ENCODE measurements around the gene PSMB1. TPM values are rescaled to one million over a fixed set of nuclear protein-coding genes. Genes with fewer than 3 reads are reported as not detected.
"Not testable (repeated sequence)": the region's sequence is repeated elsewhere in the genome, so short reads cannot be mapped to it uniquely, and the experiment has no call there.

PSMB1 gene
- total RNA-seq, 1 donor = 208 TPM

DNA sequence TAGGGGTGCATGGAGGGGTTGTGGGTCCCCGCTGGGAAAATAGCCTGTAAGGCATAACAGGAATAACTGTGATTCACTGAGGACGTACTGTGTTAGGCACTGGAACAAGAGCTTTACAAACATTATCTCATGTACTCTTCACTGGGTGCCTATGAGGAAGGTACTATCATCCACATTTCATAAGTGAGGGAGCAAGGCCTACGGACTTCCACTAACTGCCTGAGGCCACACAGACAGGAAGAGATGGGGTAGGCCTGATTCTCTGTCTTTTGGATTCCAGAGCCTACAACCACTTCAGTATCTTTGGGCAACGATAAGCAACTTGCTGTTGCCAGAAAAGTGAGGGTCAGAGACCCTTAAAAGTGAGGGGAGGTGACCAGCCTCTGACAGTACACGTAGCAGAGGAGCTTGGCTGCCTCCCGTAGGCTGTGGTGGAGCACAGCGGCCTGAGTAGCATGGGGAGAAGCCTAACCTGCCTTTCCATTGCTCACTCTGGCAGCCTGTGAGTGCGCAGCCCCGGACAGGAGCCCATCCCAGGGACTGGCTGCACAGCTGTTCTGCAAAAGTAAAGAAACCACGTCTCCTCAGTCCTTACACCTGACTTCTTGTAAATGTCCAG is 30.4 kb downstream of the PSMB1 start:
- Histone ChIP-seq H3K9me3 (ENCODE audit: low read depth, low read length) (no peaks in the 10 kb centered on the region), H3K27me3 (ENCODE audit: insufficient read depth, low read length) (peaks cover 13% of the 10 kb centered on the region), H3K4me1 (ENCODE audit: insufficient read depth, low read length) (peaks cover 5% of the 10 kb centered on the region), H3K4me3 (ENCODE audit: low read length) (no peak overlapping the region)

DNA sequence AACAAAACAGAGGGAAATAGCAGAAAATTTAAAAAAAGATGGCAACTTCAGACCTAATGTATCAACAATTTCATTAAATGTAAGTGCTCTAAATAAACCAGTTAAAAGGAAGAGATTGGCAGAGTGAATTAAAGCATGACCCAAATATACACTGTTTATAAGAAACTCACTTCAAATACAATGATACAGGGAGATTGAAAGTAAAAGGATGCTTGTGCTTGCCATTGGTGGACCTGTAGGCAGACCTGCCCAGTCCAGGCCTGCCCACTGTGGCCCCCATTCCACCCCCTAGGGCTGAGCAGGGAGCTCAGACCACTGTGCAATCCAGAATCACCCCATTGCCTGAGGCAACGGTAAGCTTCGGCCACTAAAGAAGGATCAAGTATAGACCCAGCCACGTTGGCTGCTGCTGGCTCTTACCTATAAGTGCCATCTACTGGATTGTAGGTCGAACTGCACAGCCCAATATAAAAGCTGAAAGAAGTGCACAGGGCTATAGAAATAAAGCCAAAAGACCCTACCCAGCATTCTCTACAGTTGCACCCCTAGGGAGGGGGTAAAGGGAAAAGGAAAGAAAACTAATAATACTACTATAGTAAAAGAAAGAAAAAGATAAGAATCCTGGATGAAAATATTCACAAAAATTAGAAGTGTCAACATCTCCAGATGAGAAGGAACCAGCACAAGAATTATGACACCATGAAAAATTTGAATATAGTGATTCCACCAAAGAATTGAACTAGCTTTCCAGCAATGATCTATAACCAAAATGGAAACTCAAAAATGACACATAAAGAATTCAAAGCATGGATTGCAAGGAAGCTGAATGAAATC is 36.1 kb downstream of the PSMB1 start:
- no peak overlapping the region for H3K4me3 ChIP-seq (ENCODE audit: low read length)

DNA sequence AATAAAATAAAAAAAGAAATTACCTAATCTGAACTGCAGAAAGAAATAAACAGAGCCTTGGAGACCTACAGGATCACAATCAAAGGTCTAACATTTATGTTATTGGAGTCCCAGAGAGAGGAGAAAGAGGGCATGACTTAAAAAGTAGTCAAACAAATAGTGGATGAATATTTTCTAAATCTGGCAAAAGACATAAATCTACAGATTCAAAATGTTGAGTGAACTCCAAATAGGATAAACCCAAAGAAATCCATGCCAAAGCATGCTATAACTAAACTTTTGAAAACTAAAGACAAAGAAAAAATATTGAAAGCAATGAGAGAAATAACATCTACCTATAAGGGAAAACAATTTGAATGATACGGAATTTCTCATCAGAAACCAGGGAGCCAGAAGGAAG is 38.2 kb downstream of the PSMB1 start:
- H3K9me3 ChIP-seq (ENCODE audit: low read depth, low read length) = no peaks in the 10 kb centered on the region
- H3K27me3 ChIP-seq (ENCODE audit: insufficient read depth, low read length) = peaks cover 21% of the 10 kb centered on the region
- H3K4me3 ChIP-seq (ENCODE audit: low read length) = no peak overlapping the region

More for the DNA sequence above, 36.1 kb downstream of the PSMB1 start:
- peaks cover 3% of the 10 kb centered on the region for H3K4me1 ChIP-seq (ENCODE audit: insufficient read depth, low read length)
- H3K27me3 ChIP-seq (ENCODE audit: insufficient read depth, low read length) = peaks cover 21% of the 10 kb centered on the region
- no peaks in the 10 kb centered on the region for H3K9me3 ChIP-seq (ENCODE audit: low read depth, low read length)

DNA sequence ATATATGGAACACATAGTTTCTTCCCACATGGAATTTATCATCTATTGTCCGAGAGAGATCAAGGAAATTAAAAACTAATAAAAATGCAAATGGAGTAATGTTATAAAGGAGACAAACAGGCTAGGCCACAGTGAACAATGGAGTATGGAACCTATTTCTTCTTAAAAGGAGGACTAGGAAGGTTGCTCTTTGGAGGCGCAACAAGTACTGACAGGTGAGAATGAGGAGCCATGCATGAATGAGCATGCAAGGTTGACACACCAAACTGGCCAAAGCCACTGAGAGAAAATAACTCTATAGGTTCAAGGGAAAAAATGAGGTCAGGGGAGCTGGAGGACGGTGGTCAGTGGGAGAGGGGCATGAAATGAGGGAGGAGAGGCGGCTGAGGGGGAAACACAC is 40.9 kb downstream of the PSMB1 start:
- Histone ChIP-seq H3K27me3 (ENCODE audit: insufficient read depth, low read length) (peaks cover 4% of the 10 kb centered on the region), H3K4me1 (ENCODE audit: insufficient read depth, low read length) (peaks cover 3% of the 10 kb centered on the region), H3K4me3 (ENCODE audit: low read length) (no peak overlapping the region), H3K9me3 (ENCODE audit: low read depth, low read length) (no peaks in the 10 kb centered on the region)

More for the DNA sequence above, 38.2 kb downstream of the PSMB1 start:
- H3K4me1 ChIP-seq (ENCODE audit: insufficient read depth, low read length) = peaks cover 3% of the 10 kb centered on the region

DNA sequence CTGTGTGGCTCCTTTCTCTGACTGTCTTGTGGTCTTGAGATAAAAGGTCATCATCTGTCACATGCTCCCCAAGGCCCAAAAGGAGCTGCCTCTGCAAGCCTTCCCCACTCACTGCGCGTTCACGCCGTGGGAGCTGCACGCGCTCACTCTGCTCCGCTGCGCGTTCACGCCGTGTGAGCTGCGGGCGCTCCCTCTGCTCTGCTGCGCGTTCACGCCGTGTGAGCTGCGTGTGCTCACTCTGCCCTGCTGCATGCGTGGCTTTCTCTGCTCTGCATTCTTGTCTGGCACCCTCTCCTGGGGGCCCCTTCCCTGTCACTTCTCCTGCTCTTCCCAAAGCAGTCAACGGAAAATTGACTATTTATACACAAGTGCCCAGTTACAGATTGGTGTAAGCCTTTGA is 42.5 kb downstream of the PSMB1 start:
- Histone ChIP-seq H3K4me1 (ENCODE audit: insufficient read depth, low read length) (no peaks in the 10 kb centered on the region), H3K4me3 (ENCODE audit: low read length) (no peak overlapping the region), H3K27me3 (ENCODE audit: insufficient read depth, low read length) (no peaks in the 10 kb centered on the region), H3K9me3 (ENCODE audit: low read depth, low read length) (no peaks in the 10 kb centered on the region)

DNA sequence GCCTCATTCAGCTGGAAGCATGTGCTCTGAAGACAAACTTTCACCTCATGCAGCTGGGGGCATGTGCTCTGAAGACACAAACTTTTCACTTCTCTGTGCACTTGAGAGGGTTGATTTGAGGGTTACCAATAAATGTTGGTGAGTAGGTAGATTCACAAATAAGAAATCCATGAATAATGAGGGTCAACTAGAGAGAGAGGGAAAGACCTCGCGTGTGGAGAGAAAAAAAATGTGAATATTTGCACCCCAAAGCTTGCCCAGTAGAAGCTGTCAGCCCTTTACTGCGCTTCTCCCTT is 43.4 kb downstream of the PSMB1 start:
- Histone ChIP-seq H3K9me3 (ENCODE audit: low read depth, low read length) (no peaks in the 10 kb centered on the region), H3K4me1 (ENCODE audit: insufficient read depth, low read length) (no peaks in the 10 kb centered on the region), H3K27me3 (ENCODE audit: insufficient read depth, low read length) (no peaks in the 10 kb centered on the region), H3K4me3 (ENCODE audit: low read length) (no peak overlapping the region)

DNA sequence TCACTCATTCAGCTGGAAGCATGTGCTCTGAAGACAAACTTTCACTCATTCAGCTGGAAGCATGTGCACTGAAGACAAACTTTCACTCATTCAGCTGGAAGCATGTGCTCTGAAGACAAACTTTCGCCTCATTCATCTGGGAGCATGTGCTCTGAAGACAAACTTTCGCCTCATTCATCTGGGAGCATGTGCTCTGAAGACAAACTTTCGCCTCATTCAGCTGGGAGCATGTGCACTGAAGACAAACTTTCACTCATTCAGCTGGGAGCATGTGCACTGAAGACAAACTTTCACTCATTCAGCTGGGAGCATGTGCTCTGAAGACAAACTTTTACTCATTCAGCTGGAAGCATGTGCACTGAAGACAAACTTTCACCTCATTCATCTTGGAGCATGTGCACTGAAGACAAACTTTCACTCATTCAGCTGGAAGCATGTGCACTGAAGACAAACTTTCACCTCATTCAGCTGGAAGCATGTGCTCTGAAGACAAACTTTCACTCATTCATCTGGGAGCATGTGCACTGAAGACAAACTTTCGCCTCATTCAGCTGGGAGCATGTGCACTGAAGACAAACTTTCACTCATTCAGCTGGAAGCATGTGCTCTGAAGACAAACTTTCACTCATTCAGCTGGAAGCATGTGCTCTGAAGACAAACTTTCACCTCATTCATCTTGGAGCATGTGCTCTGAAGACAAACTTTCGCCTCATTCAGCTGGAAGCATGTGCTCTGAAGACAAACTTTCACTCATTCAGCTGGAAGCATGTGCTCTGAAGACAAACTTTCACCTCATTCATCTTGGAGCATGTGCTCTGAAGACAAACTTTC is 44.0 kb downstream of the PSMB1 start:
- H3K4me3 ChIP-seq (ENCODE audit: low read length); H3K4me1 ChIP-seq (ENCODE audit: insufficient read depth, low read length); H3K27me3 ChIP-seq (ENCODE audit: insufficient read depth, low read length); H3K9me3 ChIP-seq (ENCODE audit: low read depth, low read length): not testable (repeated sequence)

DNA sequence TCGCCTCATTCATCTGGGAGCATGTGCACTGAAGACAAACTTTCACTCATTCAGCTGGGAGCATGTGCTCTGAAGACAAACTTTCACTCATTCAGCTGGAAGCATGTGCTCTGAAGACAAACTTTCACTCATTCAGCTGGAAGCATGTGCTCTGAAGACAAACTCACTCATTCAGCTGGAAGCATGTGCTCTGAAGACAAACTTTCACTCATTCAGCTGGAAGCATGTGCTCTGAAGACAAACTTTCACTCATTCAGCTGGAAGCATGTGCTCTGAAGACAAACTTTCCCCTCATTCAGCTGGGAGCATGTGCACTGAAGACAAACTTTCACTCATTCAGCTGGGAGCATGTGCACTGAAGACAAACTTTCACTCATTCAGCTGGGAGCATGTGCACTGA is 44.8 kb downstream of the PSMB1 start:
- not testable (repeated sequence) for H3K9me3 ChIP-seq (ENCODE audit: low read depth, low read length); H3K4me3 ChIP-seq (ENCODE audit: low read length); H3K4me1 ChIP-seq (ENCODE audit: insufficient read depth, low read length); H3K27me3 ChIP-seq (ENCODE audit: insufficient read depth, low read length)

DNA sequence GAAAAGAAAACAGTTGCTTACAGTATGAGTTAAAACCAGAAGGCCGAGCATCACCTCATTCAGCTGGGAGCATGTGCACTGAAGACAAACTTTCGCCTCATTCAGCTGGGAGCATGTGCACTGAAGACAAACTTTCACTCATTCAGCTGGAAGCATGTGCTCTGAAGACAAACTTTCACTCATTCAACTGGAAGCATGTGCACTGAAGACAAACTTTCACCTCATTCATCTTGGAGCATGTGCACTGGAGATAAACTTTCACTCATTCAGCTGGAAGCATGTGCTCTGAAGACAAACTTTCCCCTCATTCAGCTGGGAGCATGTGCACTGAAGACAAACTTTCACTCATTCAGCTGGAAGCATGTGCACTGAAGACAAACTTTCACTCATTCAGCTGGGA is 45.4 kb downstream of the PSMB1 start:
- not testable (repeated sequence) for H3K9me3 ChIP-seq (ENCODE audit: low read depth, low read length); H3K4me3 ChIP-seq (ENCODE audit: low read length); H3K27me3 ChIP-seq (ENCODE audit: insufficient read depth, low read length); H3K4me1 ChIP-seq (ENCODE audit: insufficient read depth, low read length)

DNA sequence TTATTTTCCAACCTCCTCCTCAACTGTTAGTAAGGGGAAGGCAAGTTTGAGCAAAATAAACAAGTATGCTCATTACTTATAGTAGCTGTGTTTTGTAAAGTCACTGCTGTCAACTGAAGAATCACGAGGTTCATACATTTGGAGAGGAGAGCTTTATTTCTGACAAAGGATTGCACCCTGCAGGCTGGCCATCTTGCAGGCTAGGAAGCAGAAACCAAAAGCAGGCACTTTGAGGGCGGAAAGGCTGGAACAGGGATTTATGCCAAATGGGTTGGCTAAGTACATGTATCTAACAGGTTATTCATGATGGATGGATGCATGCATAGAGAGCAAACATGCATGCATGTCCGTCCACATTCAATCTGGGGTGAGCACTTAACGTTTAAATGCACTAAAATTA is 46.7 kb downstream of the PSMB1 start:
- Histone ChIP-seq H3K9me3 (ENCODE audit: low read depth, low read length) (no peaks in the 10 kb centered on the region), H3K4me3 (ENCODE audit: low read length) (no peak overlapping the region), H3K27me3 (ENCODE audit: insufficient read depth, low read length) (peaks cover 2% of the 10 kb centered on the region), H3K4me1 (ENCODE audit: insufficient read depth, low read length) (no peaks in the 10 kb centered on the region)

DNA sequence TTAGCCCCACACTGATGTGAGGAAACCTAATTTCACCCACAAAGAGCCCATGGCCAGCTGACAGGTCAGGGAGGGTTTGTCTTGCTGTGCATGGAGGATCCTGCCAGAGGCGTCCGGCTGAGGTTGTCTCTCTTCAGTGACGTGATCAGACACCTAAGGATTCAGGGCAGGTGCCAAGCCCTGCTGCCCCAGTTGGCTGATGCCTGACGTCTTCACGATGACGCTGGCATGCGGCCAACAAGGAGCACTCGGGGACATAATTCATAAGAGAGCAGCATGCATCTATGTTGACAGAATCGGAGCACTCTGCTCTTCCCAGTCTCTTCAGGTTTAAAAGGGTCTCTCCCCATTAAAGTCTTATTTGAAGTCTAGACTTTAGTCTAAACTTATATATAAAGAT is 47.8 kb downstream of the PSMB1 start:
- Histone ChIP-seq H3K4me1 (ENCODE audit: insufficient read depth, low read length) (no peaks in the 10 kb centered on the region), H3K9me3 (ENCODE audit: low read depth, low read length) (no peaks in the 10 kb centered on the region), H3K4me3 (ENCODE audit: low read length) (no peak overlapping the region), H3K27me3 (ENCODE audit: insufficient read depth, low read length) (peaks cover 2% of the 10 kb centered on the region)

DNA sequence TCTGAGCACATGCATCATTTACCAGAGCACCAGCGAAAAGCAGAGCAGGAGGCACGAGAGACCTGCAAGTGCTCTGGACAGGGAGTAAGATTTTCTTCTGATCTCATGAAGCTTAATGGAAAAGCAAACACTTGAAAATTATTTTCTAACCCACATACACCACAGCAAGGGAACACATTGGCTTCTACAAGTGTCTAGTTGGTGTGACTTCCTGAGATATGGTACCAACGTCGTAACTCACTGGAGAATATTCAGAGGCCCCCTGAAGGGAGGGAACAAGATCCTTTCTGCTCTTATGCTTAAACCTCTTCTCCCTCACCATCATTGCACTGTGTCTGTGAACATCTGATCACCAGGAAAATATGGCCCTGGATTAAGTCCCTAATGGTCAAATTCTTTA is 48.6 kb downstream of the PSMB1 start:
- peaks cover 2% of the 10 kb centered on the region for H3K27me3 ChIP-seq (ENCODE audit: insufficient read depth, low read length)
- H3K4me1 ChIP-seq (ENCODE audit: insufficient read depth, low read length) = no peaks in the 10 kb centered on the region
- no peak overlapping the region for H3K4me3 ChIP-seq (ENCODE audit: low read length)
- no peaks in the 10 kb centered on the region for H3K9me3 ChIP-seq (ENCODE audit: low read depth, low read length)

DNA sequence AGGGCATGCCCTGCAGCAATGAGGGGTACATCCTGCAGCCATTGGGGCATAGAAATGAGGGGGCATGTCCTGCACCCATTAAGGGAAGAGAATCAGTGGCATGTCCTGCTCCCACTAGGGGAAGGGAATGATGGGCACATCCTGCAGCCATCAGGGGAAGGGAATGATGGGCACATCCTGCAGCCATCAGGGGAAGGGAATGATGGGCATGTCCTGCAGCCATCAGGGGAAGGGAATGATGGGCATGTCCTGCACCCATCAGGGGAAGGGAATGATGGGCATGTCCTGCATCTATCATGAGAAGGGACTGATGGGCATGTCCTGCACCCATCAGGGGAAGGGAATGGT is 49.7 kb downstream of the PSMB1 start:
- Histone ChIP-seq H3K27me3 (ENCODE audit: insufficient read depth, low read length) (peaks cover 2% of the 10 kb centered on the region), H3K4me1 (ENCODE audit: insufficient read depth, low read length) (no peaks in the 10 kb centered on the region), H3K9me3 (ENCODE audit: low read depth, low read length) (no peaks in the 10 kb centered on the region), H3K4me3 (ENCODE audit: low read length) (no peak overlapping the region)

DNA sequence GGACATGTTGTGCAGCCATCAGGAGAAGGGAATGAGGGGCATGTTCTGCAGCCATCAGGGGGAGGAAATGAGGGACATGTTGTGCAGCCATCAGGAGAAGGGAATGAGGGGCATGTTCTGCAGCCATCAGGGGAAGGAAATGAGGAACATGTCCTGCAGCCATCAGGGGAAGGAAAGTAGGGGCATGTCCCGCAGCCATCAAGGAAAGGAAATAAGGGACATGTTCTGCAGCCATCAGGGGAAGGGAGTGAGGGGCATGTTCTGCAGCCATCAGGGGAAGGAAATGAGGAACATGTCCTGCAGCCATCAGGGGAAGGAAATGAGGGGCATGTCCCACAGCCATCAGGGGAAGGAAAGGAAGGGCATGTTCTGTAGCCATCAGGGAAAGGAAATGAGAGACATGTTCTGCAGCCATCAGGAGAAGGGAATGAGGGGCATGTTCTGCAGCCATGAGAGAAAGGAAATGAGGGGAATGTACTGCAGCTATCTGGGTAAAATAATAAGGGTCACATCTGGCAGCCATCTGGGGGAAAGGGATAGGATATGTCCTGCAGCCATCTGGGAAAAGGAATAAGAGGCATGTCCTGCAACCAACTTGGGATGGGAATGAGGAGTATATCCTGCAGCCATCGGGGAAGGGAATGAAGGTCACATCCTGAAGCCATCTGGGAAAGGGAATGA is 50.2 kb downstream of the PSMB1 start:
- H3K4me1 ChIP-seq (ENCODE audit: insufficient read depth, low read length); H3K27me3 ChIP-seq (ENCODE audit: insufficient read depth, low read length); H3K9me3 ChIP-seq (ENCODE audit: low read depth, low read length); H3K4me3 ChIP-seq (ENCODE audit: low read length): not testable (repeated sequence)

DNA sequence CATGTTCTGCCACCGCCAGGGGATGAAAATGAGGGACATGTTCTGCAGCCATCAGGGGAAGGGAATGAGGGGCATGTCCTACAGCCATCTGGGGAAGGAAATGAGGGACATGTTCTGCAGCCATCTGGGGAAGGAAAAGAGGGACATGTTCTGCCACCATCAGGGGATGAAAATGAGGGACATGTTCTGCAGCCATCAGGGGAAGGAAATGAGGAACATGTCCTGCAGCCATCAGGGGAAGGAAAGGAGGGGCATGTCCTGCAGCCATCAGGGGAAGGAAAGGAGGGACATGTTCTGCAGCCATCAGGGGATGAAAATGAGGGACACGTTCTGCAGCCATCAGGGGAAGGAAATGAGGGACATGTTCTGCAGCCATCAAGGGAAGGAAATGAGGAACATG is 50.8 kb downstream of the PSMB1 start:
- H3K4me1 ChIP-seq (ENCODE audit: insufficient read depth, low read length); H3K27me3 ChIP-seq (ENCODE audit: insufficient read depth, low read length); H3K9me3 ChIP-seq (ENCODE audit: low read depth, low read length); H3K4me3 ChIP-seq (ENCODE audit: low read length): not testable (repeated sequence)
